ENCODE data around the gene OR6J1. TPM values are rescaled to one million over a fixed set of nuclear protein-coding genes. Genes with fewer than 3 reads are reported as not detected.
"Not testable (repeated sequence)": the region's sequence is repeated elsewhere in the genome, so short reads cannot be mapped to it uniquely, and the experiment has no call there.

Gene OR6J1
- total and polyA plus RNA-seq, 5 experiments from 2014 or later: not detected

- no peak for DNase-seq
- POLR2A ChIA-PET: no interaction called here
- Mint-ChIP-seq H3K36me3 (no peaks in the 10 kb centered on the region), H3K9me3 (peaks cover 0 to 3% (median 0%) of the 10 kb centered on the region in 9 donors), H3K4me3 (no peak overlapping the region), H3K27me3 (peaks cover 0 to 2% (median 0%) of the 10 kb centered on the region in 5 donors), H3K4me1 (no peaks in the 10 kb centered on the region), H3K27ac (no peak overlapping the region)
- ATAC-seq: no peak
Measured at GRCh38 chr14:22622255-22622654, 21.9 kb downstream of the OR6J1 start.

GRCh38 chr14:22615765-22616164 is 28.4 kb downstream of the OR6J1 start:
- H3K4me3 Mint-ChIP-seq, POLR2A ChIA-PET, H3K9me3 Mint-ChIP-seq, H3K27me3 Mint-ChIP-seq, ATAC-seq, DNase-seq, H3K27ac Mint-ChIP-seq, H3K4me1 Mint-ChIP-seq: not testable (repeated sequence)
- peaks cover 0 to 16% (median 6%) of the 10 kb centered on the region in 3 donors for H3K36me3 Mint-ChIP-seq

- no peak overlapping the region for H3K4me3 Mint-ChIP-seq
- peaks cover 5 to 30% (median 16%) of the 10 kb centered on the region in 3 donors for H3K36me3 Mint-ChIP-seq
- ATAC-seq (no peak), DNase-seq (no peak)
- POLR2A ChIA-PET: no interaction called here
- peaks cover 0 to 6% (median 0%) of the 10 kb centered on the region in 4 donors for H3K4me1 Mint-ChIP-seq
- no peaks in the 10 kb centered on the region for H3K27me3 Mint-ChIP-seq
- H3K9me3 Mint-ChIP-seq: peaks cover 0 to 2% (median 0%) of the 10 kb centered on the region in 9 donors
- H3K27ac Mint-ChIP-seq: no peak overlapping the region
Measured at GRCh38 chr14:22614240-22614799, 29.8 kb downstream of the OR6J1 start.

- Mint-ChIP-seq H3K9me3 (peaks cover 0 to 2% (median 0%) of the 10 kb centered on the region in 9 donors), H3K4me3 (no peak overlapping the region), H3K4me1 (peaks cover 0 to 6% (median 0%) of the 10 kb centered on the region in 4 donors), H3K27ac (peak overlapping the region in 1 of 10 donors; percentile 35), H3K27me3 (no peaks in the 10 kb centered on the region), H3K36me3 (peaks cover 5 to 31% (median 18%) of the 10 kb centered on the region in 3 donors)
- POLR2A ChIA-PET: no interaction called here
- ATAC-seq (no peak), DNase-seq (no peak)
Measured at GRCh38 chr14:22613736-22614239, 30.4 kb downstream of the OR6J1 start.

DNA sequence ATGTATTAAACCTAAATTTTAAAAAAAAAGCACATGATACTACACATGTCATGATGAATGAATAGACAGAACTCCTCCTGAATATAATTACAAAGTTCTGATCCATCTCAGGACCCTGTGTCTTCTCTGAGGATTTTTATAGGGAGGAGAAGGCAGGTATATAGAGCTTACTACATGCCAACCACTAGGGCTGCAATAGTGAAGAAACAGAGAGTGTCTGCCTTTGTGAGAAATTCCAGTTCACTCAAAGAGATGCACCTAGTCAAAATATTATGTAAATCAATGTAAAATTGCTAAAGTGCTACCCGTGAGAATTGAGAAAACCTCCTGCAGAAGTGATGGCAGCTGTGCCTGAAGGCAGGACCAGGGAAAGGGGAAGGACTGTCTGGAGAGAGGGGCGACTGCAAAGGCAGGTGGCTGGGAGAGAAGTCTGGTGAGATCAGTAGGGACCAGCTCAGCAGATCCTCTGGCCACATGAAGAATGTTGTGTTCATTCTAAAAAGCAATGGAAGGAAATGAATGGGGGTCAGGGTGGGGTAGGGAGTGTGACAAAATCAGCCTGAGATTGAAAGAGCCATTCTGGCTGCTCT is 31.0 kb downstream of the OR6J1 start:
- H3K36me3 Mint-ChIP-seq: peaks cover 5 to 36% (median 18%) of the 10 kb centered on the region in 3 donors
- H3K9me3 Mint-ChIP-seq: peaks cover 0 to 2% (median 0%) of the 10 kb centered on the region in 9 donors
- no peak for ATAC-seq
- POLR2A ChIA-PET: no interaction called here
- H3K4me3 Mint-ChIP-seq: no peak overlapping the region
- H3K4me1 Mint-ChIP-seq: peaks cover 0 to 6% (median 0%) of the 10 kb centered on the region in 4 donors
- DNase-seq: no peak
- no peaks in the 10 kb centered on the region for H3K27me3 Mint-ChIP-seq
- peak overlapping the region in 3 of 10 donors; percentile 3 to 35 (median 12) for H3K27ac Mint-ChIP-seq

DNA sequence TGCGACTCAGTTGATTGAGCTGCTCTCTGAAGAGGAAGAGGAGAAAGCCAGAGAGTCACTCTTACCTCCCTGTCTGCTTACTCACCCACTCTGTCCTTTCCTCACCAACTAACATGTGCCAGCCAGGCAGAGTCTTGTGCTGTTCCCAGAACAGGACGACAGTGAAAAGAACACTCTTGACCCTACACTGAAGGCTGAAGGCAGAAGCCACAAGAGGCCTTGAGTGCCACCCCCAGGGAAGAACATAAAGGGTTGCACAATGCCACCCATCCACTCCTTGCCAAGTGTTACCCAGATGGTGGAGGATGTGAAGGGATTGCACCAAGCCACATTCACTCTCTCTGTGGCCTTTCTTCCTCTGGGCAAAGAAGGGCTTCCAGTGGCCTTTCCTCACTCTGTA is 33.2 kb downstream of the OR6J1 start:
- H3K4me1 Mint-ChIP-seq: peaks cover 0 to 6% (median 0%) of the 10 kb centered on the region in 4 donors
- no peaks in the 10 kb centered on the region for H3K9me3 Mint-ChIP-seq
- POLR2A ChIA-PET: interaction anchor here (0.6 kb wide), 1 partner anchor 22 kb away, joined by 3 read pairs; the partner anchor contains the start of gene DAD1
- no peak for DNase-seq
- no peak overlapping the region for H3K4me3 Mint-ChIP-seq
- ATAC-seq: no peak
- H3K27ac Mint-ChIP-seq: peak overlapping the region in 2 of 10 donors; percentile 8 to 43
- no peaks in the 10 kb centered on the region for H3K27me3 Mint-ChIP-seq
- peaks cover 5 to 58% (median 25%) of the 10 kb centered on the region in 3 donors for H3K36me3 Mint-ChIP-seq

DNA sequence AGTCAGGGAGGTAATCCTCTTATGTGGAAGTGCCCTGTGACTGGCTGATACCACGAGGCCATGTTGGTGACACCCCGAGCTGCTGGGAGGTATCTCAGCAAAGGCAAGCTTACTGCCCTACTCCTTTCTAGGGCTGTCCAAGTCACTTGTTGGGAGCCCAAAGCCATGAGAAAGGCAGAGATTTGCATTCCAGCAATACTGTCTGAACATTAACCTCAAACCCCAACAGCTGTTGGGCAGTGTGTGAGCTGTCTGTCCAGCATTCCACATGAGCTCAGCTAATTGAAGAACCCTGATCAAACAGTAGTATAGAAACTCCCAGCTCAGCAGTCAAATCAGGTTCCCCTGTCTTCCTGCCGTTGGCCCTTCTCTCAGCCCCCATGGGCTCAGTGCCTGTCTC is 36.9 kb downstream of the OR6J1 start:
- Mint-ChIP-seq H3K4me3 (no peak overlapping the region), H3K27me3 (no peaks in the 10 kb centered on the region), H3K36me3 (peaks cover 9 to 91% (median 47%) of the 10 kb centered on the region in 3 donors)

GRCh38 chr14:22606380-22606779 is 37.8 kb downstream of the OR6J1 start:
- POLR2A ChIA-PET: no interaction called here
- ATAC-seq: no peak

More for the DNA sequence above, 36.9 kb downstream of the OR6J1 start:
- no peaks in the 10 kb centered on the region for H3K9me3 Mint-ChIP-seq
- ATAC-seq (no peak), DNase-seq (no peak)
- H3K4me1 Mint-ChIP-seq: peaks cover 0 to 5% (median 3%) of the 10 kb centered on the region in 4 donors
- H3K27ac Mint-ChIP-seq: peak overlapping the region in 1 of 10 donors; percentile 17
- POLR2A ChIA-PET: no interaction called here

GRCh38 chr14:22602862-22603261 is 41.3 kb downstream of the OR6J1 start:
- H3K36me3 Mint-ChIP-seq: peaks cover 4 to 62% (median 37%) of the 10 kb centered on the region in 3 donors
- H3K9me3 Mint-ChIP-seq: no peaks in the 10 kb centered on the region
- POLR2A ChIA-PET: interaction anchor here (0.9 kb wide), 1 partner anchor 13 kb away, joined by 4 read pairs; no protein-coding TSS in a partner anchor
- no peak for DNase-seq
- ATAC-seq: no peak
- H3K27ac Mint-ChIP-seq: no peak overlapping the region
- H3K27me3 Mint-ChIP-seq: no peaks in the 10 kb centered on the region
- no peak overlapping the region for H3K4me3 Mint-ChIP-seq
- peaks cover 16 to 45% (median 35%) of the 10 kb centered on the region in 4 donors for H3K4me1 Mint-ChIP-seq

More at GRCh38 chr14:22606380-22606779, 37.8 kb downstream of the OR6J1 start:
- no peaks in the 10 kb centered on the region for H3K9me3 Mint-ChIP-seq
- DNase-seq: no peak
- H3K4me3 Mint-ChIP-seq: no peak overlapping the region
- peaks cover 3 to 13% (median 9%) of the 10 kb centered on the region in 4 donors for H3K4me1 Mint-ChIP-seq
- peak overlapping the region in 1 of 10 donors; percentile 15 for H3K27ac Mint-ChIP-seq
- peaks cover 9 to 92% (median 52%) of the 10 kb centered on the region in 3 donors for H3K36me3 Mint-ChIP-seq
- no peaks in the 10 kb centered on the region for H3K27me3 Mint-ChIP-seq

- H3K27me3 Mint-ChIP-seq: no peaks in the 10 kb centered on the region
- H3K27ac Mint-ChIP-seq: peak overlapping the region in 4 of 10 donors; percentile 18 to 55 (median 46)
- H3K4me3 Mint-ChIP-seq: no peak overlapping the region
- DNase-seq: no peak
- H3K9me3 Mint-ChIP-seq: no peaks in the 10 kb centered on the region
- no peak for ATAC-seq
- peaks cover 18 to 49% (median 40%) of the 10 kb centered on the region in 4 donors for H3K4me1 Mint-ChIP-seq
- POLR2A ChIA-PET: interaction anchor here (0.9 kb wide), 1 partner anchor 12 kb away, joined by 4 read pairs; no protein-coding TSS in a partner anchor
- H3K36me3 Mint-ChIP-seq: peaks cover 4 to 53% (median 35%) of the 10 kb centered on the region in 3 donors
Measured at GRCh38 chr14:22601996-22602395, 42.2 kb downstream of the OR6J1 start.

- ATAC-seq (no peak), DNase-seq (no peak)
- Mint-ChIP-seq H3K36me3 (peaks cover 4 to 49% (median 34%) of the 10 kb centered on the region in 3 donors), H3K4me1 (peaks cover 18 to 49% (median 40%) of the 10 kb centered on the region in 4 donors), H3K27me3 (no peaks in the 10 kb centered on the region), H3K4me3 (no peak overlapping the region), H3K27ac (peak overlapping the region in 2 of 10 donors; percentile 30 to 55), H3K9me3 (no peaks in the 10 kb centered on the region)
- POLR2A ChIA-PET: interaction anchor here (5.2 kb wide), 1 partner anchor 12 kb away, joined by 58 read pairs; the partner anchor contains the start of gene DAD1
Measured at GRCh38 chr14:22601456-22601855, 42.7 kb downstream of the OR6J1 start.

DNA sequence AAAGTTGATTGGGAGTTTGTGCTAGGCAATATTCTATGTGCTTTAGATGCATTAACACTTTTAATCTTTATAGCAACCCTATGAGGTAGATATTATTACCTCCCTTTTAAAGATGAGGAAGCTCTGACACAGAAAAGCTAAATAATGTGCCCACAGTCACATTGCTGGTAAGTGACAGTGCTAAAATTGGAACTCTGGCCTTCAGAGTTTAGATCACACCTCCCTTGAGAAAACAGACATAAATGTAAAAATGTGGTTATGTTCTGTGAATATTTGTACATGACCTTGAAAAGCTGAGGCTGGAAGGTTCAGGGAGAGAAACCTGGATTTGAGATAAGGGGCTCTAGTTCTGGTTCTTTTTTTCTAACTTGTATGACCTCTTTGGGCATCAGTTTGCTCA is 44.1 kb downstream of the OR6J1 start:
- H3K27me3 Mint-ChIP-seq: no peaks in the 10 kb centered on the region
- peaks cover 18 to 49% (median 40%) of the 10 kb centered on the region in 4 donors for H3K4me1 Mint-ChIP-seq
- peaks cover under 1 to 35% (median 26%) of the 10 kb centered on the region in 3 donors for H3K36me3 Mint-ChIP-seq
- ATAC-seq (no peak), DNase-seq (no peak)
- POLR2A ChIA-PET: interaction anchor here (0.5 to 5.5 kb wide), 3 partner anchors 11 to 152 kb away, joined by 3 to 58 read pairs (median 33); partner anchors contain the start of gene DAD1
- H3K4me3 Mint-ChIP-seq: peak overlapping the region in 7 of 10 donors; percentile 14 to 98 (median 95)
- peak overlapping the region in 2 of 10 donors; percentile 37 to 89 for H3K27ac Mint-ChIP-seq
- no peaks in the 10 kb centered on the region for H3K9me3 Mint-ChIP-seq
